ENCODE data around the gene KCNMA1.

DNA sequence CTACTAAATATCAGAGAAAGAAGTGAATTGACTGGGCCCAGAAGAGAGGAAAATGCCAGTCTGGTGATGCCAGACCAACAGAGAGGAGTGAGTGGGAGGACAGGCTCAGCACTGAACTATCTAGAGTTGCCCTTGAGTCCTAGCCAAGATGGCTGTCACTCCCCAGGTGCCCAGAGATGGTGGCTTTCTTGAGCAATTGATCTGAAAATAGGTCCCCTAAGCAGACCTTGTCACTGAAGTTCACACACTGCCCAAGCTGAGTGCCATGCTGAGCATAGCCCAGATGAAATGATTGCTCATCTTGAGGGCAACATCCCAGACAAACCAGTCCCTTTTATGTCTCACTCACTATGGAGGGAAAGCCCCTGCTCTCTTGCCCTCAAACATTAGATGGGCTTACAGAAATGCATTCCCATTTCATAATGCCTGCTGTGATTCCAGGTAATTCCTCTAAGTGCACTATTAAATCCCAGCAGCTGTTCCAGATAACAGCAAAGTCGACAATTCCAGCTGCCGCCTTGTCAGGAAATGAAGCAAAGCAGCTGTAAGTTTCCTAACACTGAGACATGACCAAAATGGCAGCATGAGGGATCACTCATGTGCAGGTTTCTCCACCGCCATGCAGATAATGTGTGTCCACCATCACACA, 329.4 kb downstream of the KCNMA1 start:
- TF ChIP-seq EZH2 (IDR thresholded peaks at IDR 0.05; ENCODE audit: low read depth) (no peak), CTCF (conservative IDR thresholded peaks at IDR 0.05) (no peak)

Measured in PC-9 (cell line).